Superior temporal gyrus (tissue), 1 donor: ENCODE measurements around the gene TMEM38A.
A peak's percentile ranks its signal among the peaks of the same experiment; 100 is the strongest.

ENCODE experiments used
- DNase-seq: peaks from one replicate; pipeline ENCODE4 v3.0.0-alpha.2; 2016; ENCODE audit errors: extremely low spot score

TMEM38A gene, protein sequence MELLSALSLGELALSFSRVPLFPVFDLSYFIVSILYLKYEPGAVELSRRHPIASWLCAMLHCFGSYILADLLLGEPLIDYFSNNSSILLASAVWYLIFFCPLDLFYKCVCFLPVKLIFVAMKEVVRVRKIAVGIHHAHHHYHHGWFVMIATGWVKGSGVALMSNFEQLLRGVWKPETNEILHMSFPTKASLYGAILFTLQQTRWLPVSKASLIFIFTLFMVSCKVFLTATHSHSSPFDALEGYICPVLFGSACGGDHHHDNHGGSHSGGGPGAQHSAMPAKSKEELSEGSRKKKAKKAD

GRCh38 chr19:16660763-16661479 lies at the start of gene TMEM38A:
TMEM38A (plus strand) TSS chr19:16661139; CDS start chr19:16661218, 79 bp downstream.
- DNase-seq = no peak

DNA sequence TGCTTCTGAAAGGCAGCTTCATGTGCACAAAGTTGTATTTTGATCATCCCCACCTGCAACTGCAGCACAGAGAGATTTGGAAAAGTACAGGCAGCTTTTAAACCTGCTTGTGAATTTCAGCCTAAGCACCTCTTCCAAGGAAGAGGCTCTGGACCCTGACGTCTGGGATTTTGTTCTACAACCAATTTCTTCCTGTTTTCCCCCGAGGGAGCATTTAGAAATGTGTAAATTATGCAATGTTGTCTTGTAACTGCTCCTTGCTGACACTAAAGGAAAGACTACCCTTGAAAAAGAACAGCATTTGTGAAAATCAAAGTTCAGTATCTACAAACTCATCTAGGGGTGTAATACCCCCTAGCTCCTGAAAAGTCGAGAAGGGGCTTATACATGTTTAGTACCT lies 48.3 kb upstream of the TMEM38A start:
- DNase-seq = no peak

DNA sequence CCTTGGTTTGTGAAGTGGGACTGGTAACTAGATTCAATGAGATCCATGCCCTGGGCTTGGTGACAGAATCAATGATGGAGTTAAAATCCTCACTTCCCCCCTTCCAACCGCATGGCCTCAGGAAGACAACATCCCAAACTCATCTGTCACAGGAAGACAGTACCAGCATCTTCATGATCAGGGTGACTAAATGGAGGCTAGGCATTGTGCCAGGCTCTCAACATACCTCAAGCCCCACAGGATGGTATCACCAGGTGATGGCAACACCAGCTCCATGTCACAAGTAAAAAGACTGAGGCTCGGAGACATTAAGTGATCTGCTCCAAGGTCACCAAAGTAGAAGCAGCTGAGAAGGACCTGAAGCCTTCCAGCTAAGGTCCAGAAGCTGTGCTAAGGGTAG lies 47.1 kb upstream of the TMEM38A start:
- DNase-seq = no peak

DNA sequence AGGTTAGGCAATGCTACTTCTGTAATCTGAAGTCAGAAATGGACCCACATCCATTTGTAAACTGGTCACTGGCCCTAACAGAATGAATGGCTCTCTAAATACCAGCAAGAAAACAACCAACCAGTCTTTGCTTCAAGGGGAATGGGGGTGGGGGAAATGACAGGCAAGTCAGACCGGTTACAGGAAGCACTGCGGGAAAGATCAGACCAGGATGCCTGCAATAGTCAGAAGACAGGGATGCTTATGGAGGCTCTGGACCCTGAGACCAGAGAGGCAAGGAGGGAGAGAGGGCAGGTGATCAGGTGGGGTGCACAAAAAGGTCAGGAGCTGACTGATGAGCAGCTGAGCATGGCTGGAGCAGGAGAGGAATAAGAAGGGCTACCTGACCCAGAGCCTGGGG lies 46.0 kb upstream of the TMEM38A start:
- DNase-seq = no peak

DNA sequence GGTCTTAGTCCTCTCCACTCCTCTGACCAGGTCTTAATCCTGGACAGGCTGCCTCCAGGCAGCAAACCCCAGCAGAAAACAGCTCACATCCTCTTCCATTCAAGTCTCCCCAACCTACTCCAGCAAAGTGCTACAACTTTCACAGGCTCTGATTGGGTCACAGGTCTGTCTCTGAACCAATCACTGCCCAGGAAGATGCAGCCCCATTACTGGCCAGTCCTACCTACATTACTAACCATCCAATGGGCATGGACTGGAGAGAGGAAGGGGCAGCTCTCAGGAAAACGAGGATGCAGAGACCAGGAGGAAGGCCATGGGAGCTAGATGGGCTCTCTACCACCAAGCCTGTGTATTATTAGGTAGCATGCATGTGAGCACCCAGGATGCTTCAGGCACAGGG lies 45.1 kb upstream of the TMEM38A start:
- no peak for DNase-seq

GRCh38 chr19:16618248-16618647 lies 42.7 kb upstream of the TMEM38A start:
- DNase-seq = no peak

DNA sequence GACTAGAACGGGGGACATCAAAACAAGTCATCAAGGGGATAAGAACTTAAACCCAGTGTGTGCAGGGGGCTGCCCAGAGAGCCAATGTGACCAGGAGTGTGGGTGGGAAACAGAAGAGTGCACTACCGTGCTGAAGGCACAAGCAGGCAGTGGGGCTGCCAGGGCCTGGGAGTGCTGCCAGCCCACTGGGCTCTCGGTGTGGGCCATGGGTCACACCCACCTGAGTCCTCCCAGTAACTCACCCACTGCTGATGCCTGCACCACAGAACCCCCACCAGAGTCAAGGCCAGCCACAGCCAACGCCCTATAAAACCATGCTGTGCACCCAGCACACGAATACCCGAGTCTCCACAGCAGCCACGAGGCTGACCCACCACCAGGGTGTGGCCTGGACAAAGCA lies 41.5 kb upstream of the TMEM38A start:
- DNase-seq = no peak

GRCh38 chr19:16620018-16620417 lies 40.9 kb upstream of the TMEM38A start:
- DNase-seq = no peak

GRCh38 chr19:16620584-16620983 lies 40.4 kb upstream of the TMEM38A start:
- no peak for DNase-seq

- DNase-seq = no peak
Observed at GRCh38 chr19:16621165-16621800, 39.7 kb upstream of the TMEM38A start.

GRCh38 chr19:16623066-16623465 lies 37.9 kb upstream of the TMEM38A start:
- DNase-seq = no peak

- no peak for DNase-seq
Observed at GRCh38 chr19:16623576-16623975, 37.4 kb upstream of the TMEM38A start.

DNA sequence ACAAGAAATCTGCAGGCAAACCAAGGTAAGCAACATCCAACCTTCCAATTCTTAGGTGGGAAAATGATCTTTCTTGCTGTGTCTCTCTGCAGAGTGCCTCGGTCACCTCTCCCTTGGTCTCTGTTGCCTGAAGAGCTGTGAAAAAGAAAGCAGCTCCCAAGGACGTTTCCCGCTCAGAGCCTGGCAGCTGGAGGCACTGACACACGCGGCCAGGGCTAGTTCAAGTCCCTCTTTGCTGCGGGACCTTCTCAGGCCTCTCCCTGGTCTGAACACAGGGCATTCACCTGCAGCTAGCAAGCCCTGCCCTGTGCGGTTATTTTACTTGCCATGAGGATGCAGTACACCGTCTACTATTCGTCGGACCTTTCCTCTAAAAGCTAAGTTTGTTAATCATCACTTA lies 36.7 kb upstream of the TMEM38A start:
- DNase-seq = no peak

DNA sequence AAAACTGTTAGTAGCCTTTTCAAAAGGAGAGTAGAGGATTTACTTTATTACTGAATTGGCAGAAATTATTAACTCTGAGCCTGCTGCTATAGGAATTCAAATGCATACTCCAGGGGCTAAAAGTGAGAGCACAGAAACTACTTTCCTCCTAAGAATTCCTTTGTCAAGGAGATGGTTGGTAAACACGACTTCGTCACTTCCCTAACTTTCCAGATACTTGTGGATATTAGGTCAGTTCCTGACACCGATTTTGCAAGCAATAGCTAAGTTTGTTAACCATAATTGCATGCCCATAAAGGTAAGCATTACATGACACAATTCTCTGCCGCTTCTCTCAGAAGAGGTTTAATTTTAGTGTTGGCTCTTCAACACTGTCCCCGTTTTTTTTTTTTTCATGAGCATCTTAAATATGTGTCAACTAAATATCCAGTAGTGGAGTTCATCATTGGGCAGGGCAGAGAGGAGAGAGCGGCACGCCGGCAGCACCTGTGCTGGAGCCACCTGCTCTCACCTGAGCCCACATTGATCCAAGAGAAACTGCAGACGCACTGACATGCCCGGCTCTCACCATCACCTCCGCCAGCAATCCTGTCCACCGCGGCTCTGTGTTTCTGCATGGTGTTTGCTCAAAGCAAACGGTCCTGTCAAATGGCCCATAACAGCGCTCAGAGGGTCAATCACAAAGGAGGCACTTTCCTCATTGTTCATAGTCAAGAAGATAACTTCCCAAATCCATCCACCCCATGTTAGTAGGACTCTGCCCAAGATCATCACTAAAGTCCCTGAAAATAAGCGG lies 35.6 kb upstream of the TMEM38A start:
- DNase-seq = no peak

- DNase-seq = no peak
Observed at GRCh38 chr19:16626796-16627192, 34.1 kb upstream of the TMEM38A start.

DNA sequence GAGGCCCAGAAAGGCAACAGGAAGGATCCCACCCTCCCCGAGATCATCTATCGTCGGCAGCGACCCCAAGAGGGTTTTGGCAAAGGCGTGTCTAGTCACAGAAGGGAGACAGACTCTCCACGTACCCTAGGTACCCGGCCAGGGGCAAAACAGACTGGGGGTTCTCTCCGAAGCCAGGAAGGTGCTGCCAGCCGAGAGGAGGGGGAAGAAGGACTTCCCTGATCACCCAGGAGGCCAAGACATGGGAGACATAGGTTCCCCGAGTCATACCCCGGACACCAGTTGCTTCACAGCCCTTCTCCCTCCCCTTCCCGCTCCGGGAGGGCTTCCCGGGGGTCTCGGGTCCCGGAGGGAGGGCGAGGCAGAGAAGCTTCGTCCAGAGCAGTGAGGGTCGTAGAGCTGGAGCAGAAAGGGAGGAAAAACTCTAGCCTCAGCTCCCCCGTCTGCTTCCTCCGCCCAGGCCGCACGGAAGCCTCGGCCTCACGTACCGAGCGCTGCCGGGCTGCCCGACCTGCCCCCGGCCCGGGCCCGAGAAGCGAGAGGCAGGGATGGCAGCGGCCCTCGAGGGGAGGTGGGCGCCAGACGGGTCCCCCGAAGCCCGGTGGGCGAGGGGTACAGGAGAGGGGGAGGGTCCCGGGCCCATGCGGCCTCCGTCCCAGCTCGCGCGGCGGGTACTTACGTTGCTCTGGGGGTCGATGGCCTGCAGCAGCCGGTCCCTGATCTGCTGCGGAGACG lies 33.6 kb upstream of the TMEM38A start:
- DNase-seq = no peak

GRCh38 chr19:16627928-16628182 lies 33.1 kb upstream of the TMEM38A start:
- DNase-seq = no peak

DNA sequence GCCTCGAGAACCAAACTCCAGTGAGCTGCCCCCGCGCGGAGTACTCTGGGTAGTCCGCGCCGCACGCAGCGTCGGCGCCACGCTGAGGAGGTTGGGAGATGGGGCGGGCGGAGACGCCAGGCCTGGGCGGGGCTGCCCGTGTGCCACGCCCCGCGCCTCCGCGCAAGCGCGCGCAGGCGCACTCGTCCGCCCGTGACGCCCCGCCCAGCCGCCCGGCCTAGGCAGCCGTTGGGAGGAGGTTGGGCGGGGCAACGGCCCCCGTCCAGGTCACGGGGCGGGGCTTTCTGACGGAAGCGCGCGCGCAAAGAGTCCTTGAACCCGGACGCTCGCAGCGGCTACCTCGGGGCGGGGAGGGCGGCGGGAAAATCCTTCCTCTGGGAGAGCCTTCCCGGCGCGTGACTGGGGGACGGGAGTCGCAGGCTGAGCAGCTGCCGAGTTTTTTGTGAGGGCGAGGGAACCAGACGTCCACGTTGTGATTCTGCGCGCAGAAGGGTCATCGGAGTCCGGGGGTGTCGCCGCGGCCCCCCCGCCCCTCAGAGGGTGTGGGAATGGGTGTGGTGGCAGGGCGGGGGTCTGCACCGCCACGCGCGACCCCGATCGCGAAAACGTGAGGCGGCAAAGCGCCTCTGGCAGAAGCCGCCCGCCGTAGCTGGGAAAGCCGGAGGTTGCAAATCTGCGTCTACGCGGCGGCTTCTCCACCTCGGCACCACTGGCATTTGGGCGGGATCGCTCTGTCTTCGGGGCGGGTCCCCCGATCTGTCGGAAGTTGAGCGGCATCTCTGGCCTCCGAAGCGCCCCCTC lies 32.6 kb upstream of the TMEM38A start, which contains the start of gene MED26:
MED26 (minus strand) TSS at position 22 of the 801 bp plus-strand sequence. CDS start 261 bp downstream, outside the sequence.
- DNase-seq = peak; percentile 96

DNA sequence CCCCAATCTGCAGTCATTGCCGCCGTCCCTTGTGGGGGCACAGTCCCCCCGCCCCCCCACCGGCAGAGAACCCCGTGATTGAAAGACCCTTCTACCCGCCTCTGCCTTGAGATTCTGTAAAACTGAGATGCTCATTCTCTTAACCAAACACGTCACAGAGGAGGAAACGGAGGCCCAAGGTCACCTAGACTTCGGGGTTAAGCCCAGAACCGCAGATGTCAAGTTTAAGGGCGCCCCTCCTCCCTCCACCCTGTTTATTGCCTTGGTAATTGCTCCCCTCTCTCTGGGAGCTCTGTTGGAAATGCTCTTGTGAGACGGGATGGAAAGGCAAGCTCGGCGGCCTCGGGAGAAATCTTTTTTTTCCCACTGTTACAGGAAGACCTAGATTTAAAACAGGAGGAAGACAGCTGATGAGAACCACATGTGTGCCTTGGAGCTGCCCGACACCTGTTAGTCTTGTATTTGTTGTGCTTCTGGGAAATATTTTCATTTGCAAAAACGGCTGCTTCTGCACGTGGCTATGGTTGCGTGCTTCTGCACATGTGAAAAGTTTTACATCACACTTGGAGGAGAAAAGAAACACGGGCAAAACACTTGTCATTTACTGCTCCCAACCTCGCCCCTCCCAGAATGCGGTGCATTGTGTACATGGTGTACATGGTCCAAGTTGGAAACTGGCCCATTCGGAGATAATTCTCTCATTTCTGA lies 31.8 kb upstream of the TMEM38A start:
- no peak for DNase-seq

DNA sequence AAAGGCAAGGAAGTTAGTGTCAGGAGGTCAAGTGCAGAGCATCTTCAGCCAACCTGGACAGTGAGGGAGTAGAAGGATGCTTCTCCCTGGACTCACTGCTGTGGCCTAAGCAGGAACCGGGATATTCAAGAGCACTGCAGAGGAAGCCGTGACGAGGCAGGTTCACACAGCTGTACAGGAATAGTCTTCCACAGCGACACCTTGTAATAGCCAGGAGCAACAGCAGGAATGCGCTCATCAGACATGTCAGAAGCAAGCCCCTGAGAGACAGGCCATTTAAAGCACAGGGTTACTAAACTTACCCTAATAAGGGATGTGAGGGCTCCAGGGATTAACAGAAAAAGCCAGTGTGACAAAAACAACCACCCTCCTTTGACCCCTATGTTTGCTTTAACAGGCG lies 29.5 kb upstream of the TMEM38A start:
- DNase-seq = no peak
